ENCODE measurements around the gene LCP1. TPM values are rescaled to one million over a fixed set of nuclear protein-coding genes. Genes with fewer than 3 reads are reported as not detected.

Gene LCP1
- total and polyA plus RNA-seq, 9 of the 15 experiments (the other 6 are each of a cell fraction or from before 2014, with no cell fraction given): 83.0 to 255 (median 163) TPM

GRCh38 chr13:46111151-46111550 is 70.8 kb downstream of the LCP1 start:
- no peak overlapping the region for H3K9ac ChIP-seq (ENCODE audit: insufficient read depth in 1 of 2, low read depth in 2 of 2, low read length in 2 of 2)
- no peaks in the 10 kb centered on the region for H4K20me1 ChIP-seq (replicated peaks; ENCODE audit: control insufficient read depth, insufficient read depth, low read length)
- H3K79me2 ChIP-seq (ENCODE audit: control insufficient read depth, insufficient read depth, low read length): no peaks in the 10 kb centered on the region
- no peaks in the 10 kb centered on the region for H3K9me3 ChIP-seq (replicated peaks; ENCODE audit: control insufficient read depth, insufficient read depth, low read depth, low read length)
- no peak for FAIRE-seq
- ATAC-seq: no peak
- no peak overlapping the region for H2AFZ ChIP-seq (ENCODE audit: low read depth, low read length)
- ChIA-PET CTCF (ENCODE audit: low intra/inter-chr PET ratio) (no interaction called here), POLR2A (no interaction called here)
- H3K36me3 ChIP-seq (ENCODE audit: control insufficient read depth, insufficient read depth, low read length): no peaks in the 10 kb centered on the region
- in situ Hi-C loops (cut with MboI): no loop called here
- H3K27ac ChIP-seq (ENCODE audit: extremely low read depth, low read depth, low read length): no peak overlapping the region
- H3K4me3 ChIP-seq: no peak overlapping the region
- TF ChIP-seq CBX8 (IDR thresholded peaks at IDR 0.05; ENCODE audit: borderline replicate concordance, extremely low read depth, low read depth, low read length, poor library complexity, severe bottlenecking): no peak
- no peak for DNase-seq (ENCODE audit: extremely low read depth in 1 of 4, low spot score in 3 of 4)
- intact Hi-C loops (cut with micrococcal nuclease): no loop called here
- H3K4me1 ChIP-seq (replicated peaks in 1 of 2; ENCODE audit: control insufficient read depth in 2 of 2, insufficient read depth in 2 of 2, low read length in 2 of 2): peaks cover 0 to 7% of the 10 kb centered on the region in 2 experiments; a peak in 2 of 5 replicates
- H3K4me2 ChIP-seq (ENCODE audit: insufficient read depth, low read length): no peak overlapping the region
- no TSS peak for BruUV-seq (replicated peaks)
- no peaks in the 10 kb centered on the region for H3K9me1 ChIP-seq (ENCODE audit: control insufficient read depth, insufficient read depth, low read length)
- no peaks in the 10 kb centered on the region for H3K27me3 ChIP-seq (ENCODE audit: control insufficient read depth in 2 of 2, insufficient read depth in 2 of 2, low read length in 2 of 2)

- Histone ChIP-seq H2AFZ (ENCODE audit: low read depth, low read length) (no peak overlapping the region), H3K4me1 (replicated peaks in 1 of 2; ENCODE audit: control insufficient read depth in 2 of 2, insufficient read depth in 2 of 2, low read length in 2 of 2) (peaks cover 0 to 7% of the 10 kb centered on the region in 2 experiments; a peak in 2 of 5 replicates), H3K36me3 (ENCODE audit: control insufficient read depth, insufficient read depth, low read length) (no peaks in the 10 kb centered on the region), H3K9ac (ENCODE audit: insufficient read depth in 1 of 2, low read depth in 2 of 2, low read length in 2 of 2) (no peak overlapping the region), H3K9me1 (ENCODE audit: control insufficient read depth, insufficient read depth, low read length) (no peaks in the 10 kb centered on the region), H3K4me3 (no peak overlapping the region), H3K9me3 (replicated peaks; ENCODE audit: control insufficient read depth, insufficient read depth, low read depth, low read length) (no peaks in the 10 kb centered on the region), H4K20me1 (replicated peaks; ENCODE audit: control insufficient read depth, insufficient read depth, low read length) (no peaks in the 10 kb centered on the region), H3K79me2 (ENCODE audit: control insufficient read depth, insufficient read depth, low read length) (no peaks in the 10 kb centered on the region), H3K27ac (ENCODE audit: extremely low read depth, low read depth, low read length) (no peak overlapping the region), H3K27me3 (ENCODE audit: control insufficient read depth in 2 of 2, insufficient read depth in 2 of 2, low read length in 2 of 2) (no peaks in the 10 kb centered on the region), H3K4me2 (ENCODE audit: insufficient read depth, low read length) (no peak overlapping the region)
- ATAC-seq (no peak), DNase-seq (ENCODE audit: extremely low read depth in 1 of 4, low spot score in 3 of 4) (no peak), FAIRE-seq (no peak)
- POLR2A ChIA-PET: no interaction called here
- BruUV-seq (replicated peaks): no TSS peak
- CTCF ChIA-PET (ENCODE audit: low intra/inter-chr PET ratio): no interaction called here
- 14% methylated on average over 3 of the region's 4 CpGs for WGBS (ENCODE audit: insufficient coverage, low coverage, missing lambda C conversion rate)
- in situ Hi-C loops (cut with MboI): no loop called here
- intact Hi-C loops (cut with micrococcal nuclease): no loop called here
- TF ChIP-seq ZNF282 (CRISPR knock-in tag; IDR thresholded peaks at IDR 0.05) (no peak), NCOR1 (IDR thresholded peaks at IDR 0.05) (no peak), POLR2A (conservative IDR thresholded peaks at IDR 0.05) (no peak), HNRNPL (IDR thresholded peaks at IDR 0.05; ENCODE audit: low read depth, low read length) (no peak), CBX1 (IDR thresholded peaks at IDR 0.05; ENCODE audit: low read depth) (no peak)
These were observed 72.5 kb downstream of the LCP1 start for GRCh38 chr13:46109451-46109850.

Measured in K562 (cell line).